Panc1 (cell line): ENCODE data around the gene RBKS.

ENCODE experiments used
- CTCF ChIP-seq: fragments of 450-650 bp; IDR thresholded peaks from 2 replicates; pipeline ENCODE4 v1.5.1; 2017; ENCODE audit warnings: mild to moderate bottlenecking
- POLR2AphosphoS5 ChIP-seq: IDR thresholded peaks from 2 replicates; pipeline ENCODE4 v1.6.1; 2012; ENCODE audit warnings: mild to moderate bottlenecking, low read depth, low read length, moderate library complexity
- REST ChIP-seq, 2 experiments: IDR thresholded peaks; 2 replicates each; pipeline ENCODE4 v1.6.1; 2011 to 2012; ENCODE audit warnings: low read depth in 2 of 2, control low read depth in 1 of 2, low read length in 1 of 2, mild to moderate bottlenecking in 1 of 2, moderate library complexity in 1 of 2; ENCODE audit not compliant: insufficient read depth in 1 of 2
- SIN3A ChIP-seq: IDR thresholded peaks from 2 replicates; pipeline ENCODE4 v1.6.1; 2012; ENCODE audit warnings: low read depth, mild to moderate bottlenecking, low read length, moderate library complexity, borderline replicate concordance; ENCODE audit not compliant: insufficient read depth
- TCF7L2 ChIP-seq: IDR thresholded peaks from 2 replicates; pipeline ENCODE4 v1.6.1; 2011; ENCODE audit warnings: mild to moderate bottlenecking, low read depth, low read length, inconsistent platforms

GRCh38 chr2:27931361-27931950, 41.3 kb upstream of the RBKS start:
- TF ChIP-seq CTCF (no peak), POLR2AphosphoS5 (no peak), SIN3A (no peak), REST (IDR thresholded peaks at IDR 0.05; ENCODE audit: insufficient read depth in 1 of 2, low read depth in 2 of 2, low read length in 1 of 2) (no peak), TCF7L2 (no peak)
